Measurements from ENCODE around the gene PPP4R2.

- TF ChIP-seq GATA2 (IDR thresholded peaks at IDR 0.05; ENCODE audit: low read depth, low read length) (no peak), GATA3 (IDR thresholded peaks at IDR 0.05; ENCODE audit: low read depth, low read length) (no peak)
Measured at GRCh38 chr3:73098873-73099272, 102.3 kb downstream of the PPP4R2 start.

All from SH-SY5Y (cell line).